ENCODE measurements around the gene PADI6.

GRCh38 chr1:17348593-17349234 lies 23.3 kb upstream of the PADI6 start:
- no peak for TF ChIP-seq CTCF (IDR thresholded peaks at IDR 0.05)
- no peak for TF ChIP-seq POLR2A (IDR thresholded peaks at IDR 0.05)
